ENCODE measurements around the gene ADAMTS14. TPM values are rescaled to one million over a fixed set of nuclear protein-coding genes. Genes with fewer than 3 reads are reported as not detected.

Gene ADAMTS14
- total RNA-seq, 1 experiment from 2014 or later = 2.1 TPM

- no peaks in the 10 kb centered on the region for H3K36me3 Mint-ChIP-seq
- no peak overlapping the region for H3K4me3 Mint-ChIP-seq
- DNase-seq (ENCODE audit: low spot score) = no peak
- peak; percentile 47 for ATAC-seq
- no peak overlapping the region for H3K27ac Mint-ChIP-seq
- peaks cover 2% of the 10 kb centered on the region; the same call in 1 of the 2 replicates for H3K27me3 Mint-ChIP-seq (ENCODE audit: low read depth)
- ChIA-PET CTCF (no interaction called here), POLR2A (no interaction called here)
- H3K4me1 Mint-ChIP-seq = peaks cover 20% of the 10 kb centered on the region
- H3K9me3 Mint-ChIP-seq = 0 out of 2 replicates have a peak, but pooled peaks cover 4% of the 10 kb centered on the region
- no peak for TF ChIP-seq TCF7 (CRISPR knock-in tag; IDR thresholded peaks at IDR 0.05; ENCODE audit: low read depth)
Measured at GRCh38 chr10:70809726-70810125, 137.4 kb downstream of the ADAMTS14 start.

- no peak for ATAC-seq
Measured at GRCh38 chr10:70810967-70811366, 138.7 kb downstream of the ADAMTS14 start.

GRCh38 chr10:70811881-70812280 is 139.6 kb downstream of the ADAMTS14 start:
- Mint-ChIP-seq H3K27ac (no peak overlapping the region), H3K9me3 (no peaks in the 10 kb centered on the region), H3K27me3 (ENCODE audit: low read depth) (no peaks in the 10 kb centered on the region), H3K36me3 (no peaks in the 10 kb centered on the region), H3K4me3 (no peak overlapping the region), H3K4me1 (peaks cover 26% of the 10 kb centered on the region)
- DNase-seq (ENCODE audit: low spot score) (no peak), ATAC-seq (no peak)
- ChIA-PET CTCF (interaction anchor here (0.6 kb wide), 1 partner anchor 30 kb away, joined by 3 read pairs; no protein-coding TSS in a partner anchor), POLR2A (no interaction called here)
- TF ChIP-seq FOXK1 (CRISPR knock-in tag; IDR thresholded peaks at IDR 0.05) (no peak), CTCF (IDR thresholded peaks at IDR 0.05) (no peak), TCF7 (CRISPR knock-in tag; IDR thresholded peaks at IDR 0.05; ENCODE audit: low read depth) (no peak), ATF6 (CRISPR knock-in tag; IDR thresholded peaks at IDR 0.05) (no peak), E2F5 (CRISPR knock-in tag; IDR thresholded peaks at IDR 0.05) (no peak), ATF1 (CRISPR knock-in tag; IDR thresholded peaks at IDR 0.05) (no peak), PRRX2 (CRISPR knock-in tag; IDR thresholded peaks at IDR 0.05) (no peak), GTF2I (CRISPR knock-in tag; conservative IDR thresholded peaks at IDR 0.05) (no peak), TEAD1 (CRISPR knock-in tag; IDR thresholded peaks at IDR 0.05) (no peak), ETV6 (CRISPR knock-in tag; IDR thresholded peaks at IDR 0.05) (no peak), TP53 (CRISPR knock-in tag; IDR thresholded peaks at IDR 0.05) (no peak), RORB (CRISPR knock-in tag; IDR thresholded peaks at IDR 0.05) (no peak), ZNF317 (CRISPR knock-in tag; IDR thresholded peaks at IDR 0.05; ENCODE audit: borderline replicate concordance, low read depth) (no peak), ZNF281 (CRISPR knock-in tag; IDR thresholded peaks at IDR 0.05) (no peak), NR1H2 (CRISPR knock-in tag; IDR thresholded peaks at IDR 0.05) (no peak), MLX (CRISPR knock-in tag; IDR thresholded peaks at IDR 0.05) (no peak)

More at GRCh38 chr10:70810967-70811366, 138.7 kb downstream of the ADAMTS14 start:
- Mint-ChIP-seq H3K27me3 (ENCODE audit: low read depth) (no peaks in the 10 kb centered on the region), H3K4me3 (no peak overlapping the region), H3K9me3 (no peaks in the 10 kb centered on the region), H3K36me3 (no peaks in the 10 kb centered on the region), H3K27ac (no peak overlapping the region), H3K4me1 (peaks cover 22% of the 10 kb centered on the region)
- CTCF ChIA-PET = no interaction called here
- TF ChIP-seq FOXK1 (CRISPR knock-in tag; IDR thresholded peaks at IDR 0.05) (no peak), MAX (CRISPR knock-in tag; IDR thresholded peaks at IDR 0.05) (no peak), MLX (CRISPR knock-in tag; IDR thresholded peaks at IDR 0.05) (no peak), ZNF219 (CRISPR knock-in tag; IDR thresholded peaks at IDR 0.05; ENCODE audit: borderline replicate concordance) (no peak), RORB (CRISPR knock-in tag; IDR thresholded peaks at IDR 0.05) (no peak)
- POLR2A ChIA-PET = no interaction called here
- no peak for DNase-seq (ENCODE audit: low spot score)

Measured in WTC11 (cell line).